SK-N-SH (cell line): Measurements from ENCODE around the gene HOXC11. TPM values are rescaled to one million over a fixed set of nuclear protein-coding genes. Genes with fewer than 3 reads are reported as not detected.

Experiments used
- CTCF ChIA-PET: fragments of 300-600, 350-600 bp; formaldehyde crosslinking; extraction: SDS; loops from one replicate; lab custom pipeline; 2021; lab: Yijun Ruan, JAX
- POLR2A ChIA-PET: fragments of 350-600 bp; sonication (Branson Sonifier 250); formaldehyde crosslinking; extraction: SDS; loops from one replicate; lab custom pipeline; 2020; ENCODE audit warnings: antibody characterized with exemption, inconsistent platforms; lab: Yijun Ruan, JAX
- DNase-seq: peaks from one replicate; pipeline ENCODE4 v3.0.0; 2012
- H2AFZ ChIP-seq: fragments of 200-600 bp; sonication (generic); 2 replicates; pipeline ENCODE4 v1.8.1; 2016; ENCODE audit warnings: antibody characterized with exemption, mild to moderate bottlenecking, low read depth
- H3F3A ChIP-seq: fragments of 200-600 bp; sonication (generic); replicated peaks from 2 replicates; pipeline ENCODE3; 2016; ENCODE audit warnings: antibody characterized with exemption, mild to moderate bottlenecking; ENCODE audit not compliant: insufficient read depth
- H3K27ac ChIP-seq, 2 experiments: fragments of 200-500 bp in 1 of 2; fragments of 200-600 bp in 1 of 2; sonication (Bioruptor generic) in 1 of 2; sonication (generic), shearing (Covaris generic) in 1 of 2; 2 replicates each; pipeline versions ENCODE4 v1.5.1 to v1.6.1; 2014 to 2016; ENCODE audit warnings: low read depth in 2 of 2, inconsistent platforms in 1 of 2, low read length in 1 of 2, mild to moderate bottlenecking in 1 of 2, mixed read lengths in 1 of 2
- H3K27me3 ChIP-seq: fragments of 200-600 bp; sonication (generic), shearing (Covaris generic); 2 replicates; pipeline ENCODE4 v1.6.1; 2016; ENCODE audit warnings: mixed run types; ENCODE audit not compliant: insufficient read depth
- H3K36me3 ChIP-seq, 2 experiments: fragments of 200-500 bp in 1 of 2; fragments of 200-600 bp in 1 of 2; sonication (Bioruptor generic) in 1 of 2; sonication (generic) in 1 of 2; replicated peaks in 1 of 2; 2 replicates each; pipeline versions ENCODE3 to v1.5.1; 2014 to 2016; ENCODE audit warnings: low read length in 1 of 2, mild to moderate bottlenecking in 1 of 2; ENCODE audit not compliant: insufficient read depth in 2 of 2, control insufficient read depth in 1 of 2
- H3K4me1 ChIP-seq, 2 experiments: fragments of 200-500 bp in 1 of 2; fragments of 200-600 bp in 1 of 2; sonication (Bioruptor generic) in 1 of 2; sonication (generic), shearing (Covaris generic) in 1 of 2; 2 replicates each; pipeline versions ENCODE4 v1.5.1 to v1.6.1; 2014 to 2016; ENCODE audit warnings: low read depth in 1 of 2, low read length in 1 of 2, mixed run types in 1 of 2; ENCODE audit not compliant: insufficient read depth in 2 of 2, control insufficient read depth in 1 of 2
- H3K4me2 ChIP-seq: fragments of 200-600 bp; sonication (generic), shearing (Covaris generic); 2 replicates; pipeline ENCODE4 v1.6.1; 2017; ENCODE audit warnings: mixed run types
- H3K4me3 ChIP-seq, 2 experiments: fragments of 200-500 bp in 1 of 2; fragments of 200-600 bp in 1 of 2; sonication (Bioruptor generic) in 1 of 2; sonication (generic), shearing (Covaris generic) in 1 of 2; 2 replicates each; pipeline versions ENCODE4 v1.5.1 to v1.8.1; 2014 to 2016; ENCODE audit warnings: low read depth in 2 of 2, inconsistent platforms in 1 of 2, low read length in 1 of 2, mild to moderate bottlenecking in 1 of 2, mixed read lengths in 1 of 2, moderate library complexity in 1 of 2
- H3K79me2 ChIP-seq: fragments of 200-600 bp; sonication (generic); 2 replicates; pipeline ENCODE4 v1.8.1; 2017; ENCODE audit warnings: mild to moderate bottlenecking; ENCODE audit not compliant: insufficient read depth
- H3K9ac ChIP-seq: fragments of 200-600 bp; sonication (generic); 2 replicates; pipeline ENCODE4 v1.6.1; 2017; ENCODE audit warnings: mixed run types
- H3K9me2 ChIP-seq: fragments of 200-600 bp; sonication (generic); 2 replicates; pipeline ENCODE4 v1.6.1; 2017; ENCODE audit warnings: mixed run types
- H3K9me3 ChIP-seq: fragments of 200-600 bp; sonication (generic); 2 replicates; pipeline ENCODE4 v1.6.1; 2017; ENCODE audit warnings: mixed run types, mild to moderate bottlenecking, moderate library complexity
- H4K20me1 ChIP-seq: fragments of 200-600 bp; sonication (generic); 2 replicates; pipeline ENCODE4 v1.6.1; 2017; ENCODE audit warnings: mild to moderate bottlenecking, mixed run types; ENCODE audit not compliant: insufficient read depth
- CHD2 ChIP-seq: fragments of 150-350 bp; IDR thresholded peaks from 2 replicates; pipeline ENCODE4 v1.6.1; 2018; ENCODE audit warnings: low read length; ENCODE audit not compliant: partially characterized antibody
- ELF1 ChIP-seq: IDR thresholded peaks from 2 replicates; pipeline ENCODE4 v1.4.0; 2012
- EZH2phosphoT487 ChIP-seq: fragments of 200-600 bp; sonication (generic); IDR thresholded peaks from 2 replicates; pipeline ENCODE4 v1.6.1; 2017; ENCODE audit warnings: low read depth, mixed run types, mild to moderate bottlenecking, antibody characterized with exemption, moderate library complexity, borderline replicate concordance
- FOXJ3 ChIP-seq: sonication (generic); formaldehyde crosslinking; IDR thresholded peaks from 2 replicates; pipeline ENCODE4 v1.5.1; 2020; ENCODE audit warnings: mild to moderate bottlenecking, missing genetic modification reagents
- MXI1 ChIP-seq: IDR thresholded peaks from 2 replicates; pipeline ENCODE4 v1.6.1; 2012; ENCODE audit warnings: mild to moderate bottlenecking, low read depth, low read length, improper control_type of control experiment
- NFIC ChIP-seq: IDR thresholded peaks from 2 replicates; pipeline ENCODE4 v1.4.0; 2012; ENCODE audit warnings: borderline replicate concordance
- RAD21 ChIP-seq: IDR thresholded peaks from 2 replicates; pipeline ENCODE4 v1.6.1; 2012; ENCODE audit warnings: mild to moderate bottlenecking, low read length
- SIN3A ChIP-seq: IDR thresholded peaks from 2 replicates; pipeline ENCODE4 v1.6.1; 2012; ENCODE audit warnings: low read depth, mild to moderate bottlenecking, low read length, moderate library complexity, borderline replicate concordance
- SMC3 ChIP-seq: IDR thresholded peaks from 2 replicates; pipeline ENCODE4 v1.6.1; 2012; ENCODE audit warnings: low read depth, low read length, improper control_type of control experiment
- TAF1 ChIP-seq: IDR thresholded peaks from 2 replicates; pipeline ENCODE4 v1.6.1; 2012; ENCODE audit warnings: low read depth, mild to moderate bottlenecking, low read length, moderate library complexity, borderline replicate concordance
- TEAD4 ChIP-seq: IDR thresholded peaks from 2 replicates; pipeline ENCODE4 v1.4.0; 2012; ENCODE audit warnings: mild to moderate bottlenecking, borderline replicate concordance; ENCODE audit not compliant: insufficient read depth
- WGBS: methylation state at CpG from one replicate; pipeline ENCODE4 v1.1.6; 2017; ENCODE audit warnings: low lambda C conversion rate; 5-methylcytosine and 5-hydroxymethylcytosine counted together
- polyA plus RNA-seq, 3 experiments: library from polyadenylated mRNA; depleted of rRNA; stranded (reverse); fragments of >200 nt; gene quantifications; 2 replicates each; pipeline ENCODE4 v1.2.3, GENCODE V29; 2012
- TF ChIP-seq, protein P1 (sequence below): fragments of 200-600 bp; sonication (generic); IDR thresholded peaks from 2 replicates; pipeline ENCODE4 v1.6.1; 2017; ENCODE audit warnings: antibody characterized with exemption, mild to moderate bottlenecking, moderate library complexity
- TF ChIP-seq, protein P2 (sequence below): IDR thresholded peaks from 2 replicates; pipeline ENCODE4; 2012
- TF ChIP-seq, protein P3 (sequence below): IDR thresholded peaks from 2 replicates; pipeline ENCODE4 v1.6.1; 2012; ENCODE audit warnings: mild to moderate bottlenecking, low read depth, low read length, moderate library complexity
- TF ChIP-seq, protein P4 (sequence below): fragments of 150-350 bp; IDR thresholded peaks from 2 replicates; pipeline ENCODE4 v1.6.1; 2016; ENCODE audit warnings: mild to moderate bottlenecking, low read depth, low read length

Gene HOXC11
- polyA plus RNA-seq, 1 of the 3 experiments (the other 2 are of a cell fraction), result not detected

DNA sequence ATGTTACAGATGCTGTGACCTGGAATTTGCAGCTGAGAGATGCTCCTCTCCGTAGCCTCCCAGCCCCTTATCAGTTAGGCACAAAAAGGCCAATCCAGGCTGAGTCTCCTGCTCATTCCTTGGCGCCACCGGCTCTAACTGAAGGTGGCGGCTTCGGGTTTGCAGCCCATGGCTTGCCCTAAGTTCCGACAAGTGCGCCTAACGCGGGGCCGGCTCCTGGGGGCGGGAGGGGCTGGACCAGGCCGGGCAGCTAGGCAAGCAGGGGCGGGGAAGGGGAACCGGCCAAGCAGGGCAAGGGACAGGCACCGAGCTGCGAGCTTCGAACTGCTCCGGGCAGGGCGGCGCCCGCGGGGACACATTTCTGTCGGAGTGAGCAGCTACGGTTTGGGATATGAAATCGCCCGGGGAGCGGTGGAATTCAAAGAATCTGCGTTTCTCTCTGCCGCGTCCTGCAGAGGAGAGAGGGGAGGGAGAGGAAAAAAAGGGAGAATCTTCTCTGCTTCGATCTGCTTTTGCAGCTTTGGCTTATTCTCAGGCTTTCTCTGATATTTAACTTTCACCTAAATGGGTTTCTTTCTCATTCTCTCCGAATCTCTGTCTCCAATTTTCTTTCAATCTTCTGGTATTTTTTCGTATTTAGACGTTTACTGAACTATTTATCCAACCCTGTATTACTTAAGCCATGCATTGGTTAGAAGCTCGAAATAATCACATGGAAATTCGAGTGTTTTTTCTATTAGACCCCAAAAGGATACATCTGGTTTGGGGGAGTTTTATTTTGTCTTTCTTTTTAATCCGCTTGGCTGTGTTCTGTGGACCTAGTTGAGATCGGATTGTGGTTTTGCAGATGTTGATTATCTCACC is 19.8 kb upstream of the HOXC11 start:
- TF ChIP-seq CHD2 (no peak), MXI1 (no peak), SIN3A (no peak), SMC3 (no peak), EZH2phosphoT487 (peak; percentile 71), RAD21 (no peak)
- Histone ChIP-seq H3K9me2 (no peaks in the 10 kb centered on the region), H3K4me2 (no peak overlapping the region), H3K9ac (no peak overlapping the region), H3F3A (no peaks in the 10 kb centered on the region), H3K79me2 (no peaks in the 10 kb centered on the region), H2AFZ (no peak overlapping the region), H3K4me1 (no peaks in the 10 kb centered on the region; a peak in 1 of 4 replicates), H3K4me3 (no peak overlapping the region), H4K20me1 (peaks cover 13% of the 10 kb centered on the region; the same call in 1 of the 2 replicates), H3K27ac (no peak overlapping the region), H3K36me3 (no peaks in the 10 kb centered on the region), H3K27me3 (peaks cover 100% of the 10 kb centered on the region), H3K9me3 (no peaks in the 10 kb centered on the region)
- ChIA-PET CTCF (interaction anchor here (1.0 to 2.9 kb wide), 20 partner anchors 8 to 426 kb away, joined by 3 to 11 read pairs (median 4); partner anchors contain the start of genes HOXC10, HOXC13 and HOXC9), POLR2A (interaction anchor here (0.6 kb wide), 1 partner anchor 9 kb away, joined by 3 read pairs; no protein-coding TSS in a partner anchor)
- no peak for DNase-seq
- WGBS, result 7% methylated on average over 36 of the region's 38 CpGs

DNA sequence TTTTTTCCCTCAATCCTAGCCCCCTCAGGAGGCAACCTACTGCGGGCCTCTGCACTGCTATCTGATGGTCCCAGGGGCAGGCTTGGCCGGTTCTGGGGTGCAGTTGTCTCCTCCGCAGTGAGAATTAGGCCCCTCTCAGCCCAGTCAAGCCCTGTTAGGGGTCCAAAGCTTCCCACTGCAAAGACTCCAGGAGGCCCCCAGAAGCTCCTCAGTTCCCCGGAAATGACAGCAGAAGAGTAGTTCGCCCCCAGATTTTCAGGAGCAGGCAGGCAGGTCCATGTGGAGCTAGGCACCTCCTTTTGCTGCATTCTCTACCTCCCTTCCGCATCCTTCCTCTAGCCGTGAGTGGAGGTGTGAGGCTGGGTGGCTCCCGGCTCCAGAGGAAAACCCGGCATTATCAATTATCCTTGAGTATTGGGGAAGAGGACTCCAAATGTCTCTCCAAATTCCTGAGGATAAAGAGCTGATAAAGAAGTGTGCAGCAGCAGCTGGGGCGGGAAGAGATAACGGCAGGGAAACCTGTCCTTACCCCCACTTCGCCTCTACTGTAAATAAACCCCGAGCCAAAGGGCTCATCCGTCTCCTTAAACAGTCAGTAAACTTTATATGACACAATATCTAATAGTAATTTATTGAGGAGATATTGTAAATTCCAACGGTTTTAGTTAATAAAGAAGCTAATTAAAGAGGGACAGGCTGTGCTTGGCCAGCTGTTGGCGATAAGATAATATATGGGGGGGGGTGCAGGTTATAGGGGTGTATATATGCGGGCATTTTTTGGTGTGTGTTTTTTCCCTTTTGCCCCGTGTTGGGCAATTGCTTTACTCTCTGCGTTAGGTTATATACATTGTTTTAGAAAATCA is 18.9 kb upstream of the HOXC11 start:
- Histone ChIP-seq H3K36me3 (no peaks in the 10 kb centered on the region), H3K4me3 (no peak overlapping the region), H3K4me2 (no peak overlapping the region), H3K9me3 (no peaks in the 10 kb centered on the region), H4K20me1 (peaks cover 13% of the 10 kb centered on the region; the same call in 1 of the 2 replicates), H3K27me3 (peaks cover 98% of the 10 kb centered on the region), H3K27ac (no peak overlapping the region), H3F3A (no peaks in the 10 kb centered on the region), H3K9ac (no peak overlapping the region), H3K4me1 (no peaks in the 10 kb centered on the region; a peak in 1 of 4 replicates), H3K79me2 (no peaks in the 10 kb centered on the region), H2AFZ (no peak overlapping the region), H3K9me2 (no peaks in the 10 kb centered on the region)
- ChIA-PET POLR2A (no interaction called here), CTCF (interaction anchor here (1.0 to 2.9 kb wide), 18 partner anchors 8 to 425 kb away, joined by 3 to 9 read pairs (median 4); partner anchors contain the start of genes HOXC10, HOXC13 and HOXC9)
- TF ChIP-seq NFIC (no peak), ELF1 (no peak), TEAD4 (no peak), EZH2phosphoT487 (no peak), SMC3 (no peak), TAF1 (no peak), FOXJ3 (CRISPR knock-in tag) (no peak)
- TF ChIP-seq, protein P1, sequence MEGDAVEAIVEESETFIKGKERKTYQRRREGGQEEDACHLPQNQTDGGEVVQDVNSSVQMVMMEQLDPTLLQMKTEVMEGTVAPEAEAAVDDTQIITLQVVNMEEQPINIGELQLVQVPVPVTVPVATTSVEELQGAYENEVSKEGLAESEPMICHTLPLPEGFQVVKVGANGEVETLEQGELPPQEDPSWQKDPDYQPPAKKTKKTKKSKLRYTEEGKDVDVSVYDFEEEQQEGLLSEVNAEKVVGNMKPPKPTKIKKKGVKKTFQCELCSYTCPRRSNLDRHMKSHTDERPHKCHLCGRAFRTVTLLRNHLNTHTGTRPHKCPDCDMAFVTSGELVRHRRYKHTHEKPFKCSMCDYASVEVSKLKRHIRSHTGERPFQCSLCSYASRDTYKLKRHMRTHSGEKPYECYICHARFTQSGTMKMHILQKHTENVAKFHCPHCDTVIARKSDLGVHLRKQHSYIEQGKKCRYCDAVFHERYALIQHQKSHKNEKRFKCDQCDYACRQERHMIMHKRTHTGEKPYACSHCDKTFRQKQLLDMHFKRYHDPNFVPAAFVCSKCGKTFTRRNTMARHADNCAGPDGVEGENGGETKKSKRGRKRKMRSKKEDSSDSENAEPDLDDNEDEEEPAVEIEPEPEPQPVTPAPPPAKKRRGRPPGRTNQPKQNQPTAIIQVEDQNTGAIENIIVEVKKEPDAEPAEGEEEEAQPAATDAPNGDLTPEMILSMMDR, result no peak
- TF ChIP-seq, protein P2, sequence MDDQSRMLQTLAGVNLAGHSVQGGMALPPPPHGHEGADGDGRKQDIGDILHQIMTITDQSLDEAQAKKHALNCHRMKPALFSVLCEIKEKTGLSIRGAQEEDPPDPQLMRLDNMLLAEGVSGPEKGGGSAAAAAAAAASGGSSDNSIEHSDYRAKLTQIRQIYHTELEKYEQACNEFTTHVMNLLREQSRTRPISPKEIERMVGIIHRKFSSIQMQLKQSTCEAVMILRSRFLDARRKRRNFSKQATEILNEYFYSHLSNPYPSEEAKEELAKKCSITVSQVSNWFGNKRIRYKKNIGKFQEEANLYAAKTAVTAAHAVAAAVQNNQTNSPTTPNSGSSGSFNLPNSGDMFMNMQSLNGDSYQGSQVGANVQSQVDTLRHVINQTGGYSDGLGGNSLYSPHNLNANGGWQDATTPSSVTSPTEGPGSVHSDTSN, result no peak
- TF ChIP-seq, protein P3, sequence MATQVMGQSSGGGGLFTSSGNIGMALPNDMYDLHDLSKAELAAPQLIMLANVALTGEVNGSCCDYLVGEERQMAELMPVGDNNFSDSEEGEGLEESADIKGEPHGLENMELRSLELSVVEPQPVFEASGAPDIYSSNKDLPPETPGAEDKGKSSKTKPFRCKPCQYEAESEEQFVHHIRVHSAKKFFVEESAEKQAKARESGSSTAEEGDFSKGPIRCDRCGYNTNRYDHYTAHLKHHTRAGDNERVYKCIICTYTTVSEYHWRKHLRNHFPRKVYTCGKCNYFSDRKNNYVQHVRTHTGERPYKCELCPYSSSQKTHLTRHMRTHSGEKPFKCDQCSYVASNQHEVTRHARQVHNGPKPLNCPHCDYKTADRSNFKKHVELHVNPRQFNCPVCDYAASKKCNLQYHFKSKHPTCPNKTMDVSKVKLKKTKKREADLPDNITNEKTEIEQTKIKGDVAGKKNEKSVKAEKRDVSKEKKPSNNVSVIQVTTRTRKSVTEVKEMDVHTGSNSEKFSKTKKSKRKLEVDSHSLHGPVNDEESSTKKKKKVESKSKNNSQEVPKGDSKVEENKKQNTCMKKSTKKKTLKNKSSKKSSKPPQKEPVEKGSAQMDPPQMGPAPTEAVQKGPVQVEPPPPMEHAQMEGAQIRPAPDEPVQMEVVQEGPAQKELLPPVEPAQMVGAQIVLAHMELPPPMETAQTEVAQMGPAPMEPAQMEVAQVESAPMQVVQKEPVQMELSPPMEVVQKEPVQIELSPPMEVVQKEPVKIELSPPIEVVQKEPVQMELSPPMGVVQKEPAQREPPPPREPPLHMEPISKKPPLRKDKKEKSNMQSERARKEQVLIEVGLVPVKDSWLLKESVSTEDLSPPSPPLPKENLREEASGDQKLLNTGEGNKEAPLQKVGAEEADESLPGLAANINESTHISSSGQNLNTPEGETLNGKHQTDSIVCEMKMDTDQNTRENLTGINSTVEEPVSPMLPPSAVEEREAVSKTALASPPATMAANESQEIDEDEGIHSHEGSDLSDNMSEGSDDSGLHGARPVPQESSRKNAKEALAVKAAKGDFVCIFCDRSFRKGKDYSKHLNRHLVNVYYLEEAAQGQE, result no peak
- TF ChIP-seq, protein P4, sequence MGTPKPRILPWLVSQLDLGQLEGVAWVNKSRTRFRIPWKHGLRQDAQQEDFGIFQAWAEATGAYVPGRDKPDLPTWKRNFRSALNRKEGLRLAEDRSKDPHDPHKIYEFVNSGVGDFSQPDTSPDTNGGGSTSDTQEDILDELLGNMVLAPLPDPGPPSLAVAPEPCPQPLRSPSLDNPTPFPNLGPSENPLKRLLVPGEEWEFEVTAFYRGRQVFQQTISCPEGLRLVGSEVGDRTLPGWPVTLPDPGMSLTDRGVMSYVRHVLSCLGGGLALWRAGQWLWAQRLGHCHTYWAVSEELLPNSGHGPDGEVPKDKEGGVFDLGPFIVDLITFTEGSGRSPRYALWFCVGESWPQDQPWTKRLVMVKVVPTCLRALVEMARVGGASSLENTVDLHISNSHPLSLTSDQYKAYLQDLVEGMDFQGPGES, result no peak
- WGBS, result 22% methylated on average over 19 of the region's 19 CpGs
- no peak for DNase-seq
